GM12872 (cell line): ENCODE measurements around the gene WFDC1.

Source experiments
- CTCF ChIP-seq: IDR thresholded peaks from 3 replicates; pipeline ENCODE4 v1.5.1; 2011; ENCODE audit warnings: low read depth, mild to moderate bottlenecking, low read length, moderate library complexity; ENCODE audit not compliant: insufficient read depth

The WFDC1 gene

GRCh38 chr16:84339766-84340165 is 45.1 kb downstream of the WFDC1 start:
- TF ChIP-seq CTCF: no peak

- no peak for TF ChIP-seq CTCF
These were observed 45.8 kb downstream of the WFDC1 start for GRCh38 chr16:84340325-84341040.

GRCh38 chr16:84341528-84342295 is 47.0 kb downstream of the WFDC1 start:
- TF ChIP-seq CTCF: no peak

- TF ChIP-seq CTCF: no peak
These were observed 50.1 kb downstream of the WFDC1 start for GRCh38 chr16:84344781-84345180.

- TF ChIP-seq CTCF: no peak
These were observed 52.5 kb downstream of the WFDC1 start for GRCh38 chr16:84347161-84347560.

- TF ChIP-seq CTCF: no peak
These were observed 53.8 kb downstream of the WFDC1 start for GRCh38 chr16:84348386-84348888.

GRCh38 chr16:84349862-84350684 is 55.4 kb downstream of the WFDC1 start:
- TF ChIP-seq CTCF: no peak
